ENCODE data around the gene FSTL5.

FSTL5 gene

DNA sequence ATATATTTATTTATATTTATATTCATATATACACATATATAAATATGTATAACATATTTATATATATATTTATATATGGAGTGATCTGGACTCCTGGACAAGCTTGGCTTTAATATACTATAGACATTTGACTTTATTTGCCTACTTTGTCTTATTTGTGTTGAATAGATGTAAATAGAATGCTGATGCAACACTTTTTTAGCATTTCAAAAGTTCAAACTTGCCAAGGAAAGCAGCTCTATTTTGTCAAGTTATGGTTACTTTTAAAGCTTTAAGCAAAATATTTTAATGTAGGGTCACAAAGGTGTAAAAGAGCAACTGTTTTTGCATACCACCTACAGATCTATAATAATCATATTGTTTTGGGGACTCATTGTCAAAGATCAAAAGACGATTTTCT, 61.1 kb downstream of the FSTL5 start:
- no peak for DNase-seq

GRCh38 chr4:162101337-162101736, 62.5 kb downstream of the FSTL5 start:
- DNase-seq: no peak

DNA sequence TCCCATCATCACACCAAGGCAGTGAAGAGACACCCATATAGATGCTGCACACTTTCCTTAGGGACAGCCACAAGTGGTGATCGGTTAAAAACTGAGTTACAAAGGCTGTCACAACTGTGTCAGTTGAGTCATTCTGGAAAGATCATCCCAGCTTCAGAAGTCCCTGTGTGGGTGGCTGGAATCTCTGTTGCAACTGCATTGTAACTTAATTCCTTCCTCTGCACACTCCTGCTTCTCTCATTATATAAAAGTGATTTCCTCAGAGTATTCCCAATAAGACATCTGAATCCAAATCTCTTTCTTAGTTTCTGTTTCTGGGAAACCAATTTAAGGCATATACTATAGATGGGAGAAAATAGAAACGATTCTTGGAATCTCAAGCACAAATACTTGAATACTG, 88.1 kb downstream of the FSTL5 start:
- DNase-seq: no peak

DNA sequence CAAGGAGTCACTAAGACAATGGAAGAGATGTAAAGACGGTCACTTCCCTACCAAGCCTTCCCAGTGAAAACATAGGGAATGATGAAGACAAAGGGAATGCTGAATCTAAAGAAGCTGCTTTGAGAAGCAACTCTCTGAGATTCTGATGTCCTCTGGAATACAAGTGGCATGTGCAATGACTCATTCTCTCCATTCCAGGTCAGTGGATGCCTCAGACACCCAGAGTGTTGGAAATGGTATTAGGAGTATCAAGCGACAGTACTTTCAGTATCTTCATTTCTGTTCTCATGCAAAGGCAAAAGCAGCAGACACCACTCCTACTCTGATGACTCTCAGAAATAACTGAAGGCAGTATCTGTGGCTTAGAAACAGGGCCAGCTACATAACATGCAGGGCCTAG, 102.6 kb downstream of the FSTL5 start:
- DNase-seq: no peak

DNA sequence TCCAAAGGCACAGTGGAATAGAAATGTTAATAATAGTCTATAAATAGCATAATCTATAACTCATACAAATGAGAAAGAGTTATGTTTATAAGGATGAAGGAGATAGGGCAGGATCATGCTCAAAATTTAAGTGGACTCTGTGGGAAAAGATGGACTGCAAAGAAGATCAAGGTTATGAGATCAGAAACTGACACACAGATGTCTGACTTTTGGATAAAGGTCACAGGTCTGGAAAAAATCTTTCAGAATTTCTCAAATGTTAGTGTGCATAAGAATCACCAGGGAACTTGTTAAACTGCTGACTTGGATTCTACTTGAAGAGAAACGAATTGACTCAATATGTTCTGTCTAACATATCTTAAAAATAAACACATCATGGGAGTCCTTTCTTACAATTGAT, 104.1 kb downstream of the FSTL5 start:
- no peak for DNase-seq

DNA sequence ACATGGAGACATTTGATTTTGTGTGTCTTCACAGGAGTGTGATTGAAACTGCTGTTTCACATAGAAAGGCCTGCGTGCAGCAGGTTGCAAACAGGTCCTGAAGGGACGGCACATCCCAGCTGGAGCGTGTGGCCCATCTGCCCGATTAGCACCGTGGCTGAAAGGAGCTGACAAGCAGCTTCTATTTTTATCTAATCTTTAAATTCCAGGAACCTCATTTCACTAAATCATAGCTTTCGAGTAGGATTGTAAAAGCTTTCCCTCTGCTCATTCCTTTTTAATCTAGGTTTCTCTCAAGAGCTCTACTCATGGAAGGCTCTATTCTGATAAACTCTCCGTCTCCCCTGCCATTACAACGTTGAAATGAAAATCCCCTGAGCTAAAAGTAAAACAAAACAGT, 106.8 kb downstream of the FSTL5 start:
- no peak for DNase-seq

- DNase-seq: no peak
Observed at GRCh38 chr4:162046135-162046534, 117.7 kb downstream of the FSTL5 start.

DNA sequence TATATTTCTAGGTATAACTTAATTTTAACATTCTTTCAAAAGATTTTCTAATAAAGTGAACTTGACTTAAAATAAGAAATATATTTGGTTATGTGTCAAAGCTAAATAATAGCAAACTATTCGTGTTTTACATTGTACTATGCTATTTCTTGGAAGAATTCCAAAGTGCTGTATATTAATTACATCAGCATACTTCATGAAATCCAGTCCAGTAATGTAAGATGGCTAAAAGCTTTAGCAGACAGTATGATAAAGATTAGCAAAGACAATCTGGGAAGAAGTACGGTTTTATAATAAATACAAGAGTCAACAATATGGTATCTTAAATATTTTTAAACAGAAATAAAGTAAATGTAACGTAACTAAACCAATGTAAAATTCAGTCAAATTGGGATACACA, 125.7 kb downstream of the FSTL5 start:
- DNase-seq: no peak

- no peak for DNase-seq
Observed at GRCh38 chr4:162017863-162018262, 145.9 kb downstream of the FSTL5 start.

DNA sequence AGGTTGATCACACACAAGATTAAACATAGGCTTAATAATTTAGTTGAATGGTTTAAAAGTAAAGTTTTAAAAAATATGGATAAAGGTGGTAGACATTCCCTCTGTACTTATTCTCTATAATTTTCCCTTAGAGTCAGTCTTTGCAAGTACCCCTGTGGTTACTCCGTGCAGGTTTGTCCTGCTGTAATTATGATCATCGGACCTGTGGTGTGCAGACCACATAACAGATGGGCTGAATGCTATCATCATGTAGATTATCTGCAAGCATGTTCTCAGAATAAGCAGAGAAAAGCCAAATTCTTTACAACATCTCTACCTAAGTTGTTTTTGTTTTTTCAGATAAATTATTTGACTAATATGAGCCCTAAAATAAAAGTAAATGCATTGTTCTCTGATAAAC, 146.8 kb downstream of the FSTL5 start:
- no peak for DNase-seq

- DNase-seq: no peak
Observed at GRCh38 chr4:162016219-162016618, 147.6 kb downstream of the FSTL5 start.

DNA sequence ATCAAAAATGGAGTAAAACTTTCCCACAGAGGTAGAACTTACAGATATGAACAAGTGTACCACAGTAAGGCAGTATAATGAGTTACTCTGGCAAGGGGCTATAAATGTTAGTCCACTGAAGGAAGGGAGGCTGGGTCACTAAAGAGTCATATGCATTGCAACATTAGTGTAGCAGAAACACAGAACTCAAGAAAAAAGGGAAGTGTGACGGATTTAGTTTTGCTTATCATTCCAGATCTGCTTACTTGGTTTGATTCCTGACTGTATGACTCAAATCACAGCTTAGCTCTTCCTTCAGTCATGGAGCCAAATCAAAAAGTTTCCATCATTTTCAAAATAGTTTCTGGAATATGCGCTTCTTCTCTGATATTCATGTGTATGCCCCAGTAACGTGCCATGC, 148.7 kb downstream of the FSTL5 start:
- DNase-seq: no peak

- no peak for DNase-seq
Observed at GRCh38 chr4:162011089-162011488, 152.7 kb downstream of the FSTL5 start.

DNA sequence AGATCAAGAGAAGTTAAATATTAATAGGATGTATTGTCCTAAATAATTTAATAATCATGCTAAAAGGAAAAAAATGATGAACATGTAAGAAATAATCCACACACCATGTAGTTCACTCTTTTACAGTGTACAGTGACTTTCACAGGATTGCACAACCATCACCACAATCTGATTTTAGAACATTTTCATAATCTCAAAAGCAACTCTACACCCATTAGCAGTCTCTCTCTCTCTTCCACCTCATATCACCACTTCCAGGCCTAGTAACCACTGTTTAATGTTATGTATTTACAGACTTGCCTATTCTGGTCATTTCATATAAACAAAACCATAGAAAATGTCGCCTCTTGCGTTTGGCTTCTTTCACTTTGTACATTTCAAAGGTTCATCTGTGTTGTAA, 153.4 kb downstream of the FSTL5 start:
- DNase-seq: no peak

- no peak for DNase-seq
Observed at GRCh38 chr4:161992317-161992716, 171.5 kb downstream of the FSTL5 start.

DNA sequence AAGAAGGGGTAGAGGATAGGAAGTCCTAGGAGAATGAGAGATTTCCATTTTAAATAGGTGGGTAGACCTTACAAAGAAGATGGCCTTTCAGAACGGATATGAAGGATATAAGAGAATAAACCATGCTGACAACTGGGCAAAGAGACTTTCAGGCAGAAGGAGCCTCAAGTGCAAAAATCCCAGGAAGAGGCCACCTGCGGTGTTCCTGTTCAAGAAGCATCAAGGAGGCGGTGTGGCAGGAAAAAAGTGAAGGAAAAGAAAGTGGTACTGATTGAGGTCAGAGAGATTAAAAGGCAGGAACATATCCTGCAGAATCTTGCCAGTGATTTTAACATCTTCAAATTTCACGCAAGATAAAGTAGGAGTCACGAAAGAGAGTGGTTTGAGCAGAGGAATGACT, 172.0 kb downstream of the FSTL5 start:
- DNase-seq: no peak

DNA sequence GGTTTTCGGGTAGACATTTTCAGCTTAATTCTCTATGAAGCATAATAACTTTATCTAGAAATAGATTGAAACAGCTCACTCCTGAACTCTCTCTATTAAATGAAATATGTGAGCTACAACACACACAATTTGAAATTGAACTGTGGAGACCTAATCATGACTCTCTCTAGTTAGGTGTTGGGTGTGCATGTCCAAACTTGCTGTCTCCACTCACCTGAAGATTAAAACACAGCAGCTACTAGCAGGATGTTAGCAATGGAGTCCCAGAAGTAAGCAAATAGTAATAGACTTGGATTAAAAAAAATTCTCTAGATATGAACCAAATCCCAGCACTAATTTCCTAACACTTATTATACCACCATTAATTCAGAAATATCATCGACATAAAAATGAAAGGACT, 173.1 kb downstream of the FSTL5 start:
- DNase-seq: no peak

GRCh38 chr4:161988946-161989345, 174.9 kb downstream of the FSTL5 start:
- DNase-seq: no peak

GRCh38 chr4:161987611-161988010, 176.2 kb downstream of the FSTL5 start:
- DNase-seq: no peak

GRCh38 chr4:161952382-161952781, 211.4 kb downstream of the FSTL5 start:
- no peak for DNase-seq

- DNase-seq: no peak
Observed at GRCh38 chr4:161949946-161950725, 213.7 kb downstream of the FSTL5 start.

DNA sequence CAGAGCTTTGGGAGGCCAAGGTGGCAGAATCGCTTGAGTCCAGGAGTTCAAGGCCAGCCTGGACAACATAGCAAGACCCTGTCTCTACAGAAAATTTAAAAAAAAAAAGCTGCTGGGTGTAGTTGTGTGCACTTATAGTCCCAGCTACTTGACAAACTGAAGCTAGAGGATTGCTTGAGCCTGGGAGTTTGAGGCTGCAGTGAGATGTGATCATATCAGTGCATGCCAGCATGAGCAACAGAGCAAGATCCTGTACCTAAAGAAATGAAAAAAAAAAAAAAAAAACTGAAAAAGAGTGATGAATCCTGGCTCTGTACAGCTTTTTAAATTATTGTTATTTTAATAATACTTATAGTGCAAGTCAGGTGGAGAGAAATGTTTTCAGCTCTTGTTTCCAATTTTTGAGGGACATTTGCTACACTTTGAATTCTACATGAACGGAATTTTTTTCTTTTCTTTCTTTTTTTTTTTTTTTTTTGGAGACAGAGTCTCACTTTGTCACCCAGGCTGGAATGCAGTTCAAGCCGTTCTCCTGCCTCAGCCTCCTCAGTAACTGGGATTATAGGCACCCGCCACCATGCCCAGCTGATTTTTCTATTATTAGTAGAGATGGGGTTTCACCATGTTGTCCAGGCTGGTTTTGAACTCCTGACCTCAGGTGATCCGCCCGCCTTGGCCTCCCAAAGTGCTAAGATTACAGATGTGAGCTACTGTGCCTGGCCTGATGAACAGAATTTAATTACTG, 215.6 kb downstream of the FSTL5 start:
- no peak for DNase-seq

DNA sequence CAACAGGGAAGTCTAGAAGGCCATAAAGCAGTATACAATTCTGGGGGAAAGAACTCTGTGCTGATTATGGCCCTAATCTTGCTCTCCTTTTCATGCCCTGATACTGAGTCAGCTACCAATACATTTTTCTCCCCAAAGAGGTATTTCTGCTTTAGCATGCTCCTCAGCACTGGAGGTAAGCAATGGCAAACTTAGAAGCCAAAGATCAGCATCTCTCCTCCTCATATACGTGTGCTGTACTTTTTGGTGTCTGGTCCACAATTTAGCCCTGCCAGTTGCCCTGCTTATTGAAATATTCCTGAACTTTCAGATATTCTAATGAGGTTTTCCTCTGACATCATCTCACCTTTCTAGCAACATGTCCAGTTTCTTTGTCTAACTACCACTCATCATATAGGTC, 226.2 kb downstream of the FSTL5 start:
- no peak for DNase-seq
